ENCODE results near the gene NDE1. TPM values are rescaled to one million over a fixed set of nuclear protein-coding genes. Genes with fewer than 3 reads are reported as not detected.
"Not testable (repeated sequence)": the region's sequence is repeated elsewhere in the genome, so short reads cannot be mapped to it uniquely, and the experiment has no call there.

The NDE1 gene
- total RNA-seq, 2 donors from 2014 or later, result 38.5 to 50.3 TPM

DNA sequence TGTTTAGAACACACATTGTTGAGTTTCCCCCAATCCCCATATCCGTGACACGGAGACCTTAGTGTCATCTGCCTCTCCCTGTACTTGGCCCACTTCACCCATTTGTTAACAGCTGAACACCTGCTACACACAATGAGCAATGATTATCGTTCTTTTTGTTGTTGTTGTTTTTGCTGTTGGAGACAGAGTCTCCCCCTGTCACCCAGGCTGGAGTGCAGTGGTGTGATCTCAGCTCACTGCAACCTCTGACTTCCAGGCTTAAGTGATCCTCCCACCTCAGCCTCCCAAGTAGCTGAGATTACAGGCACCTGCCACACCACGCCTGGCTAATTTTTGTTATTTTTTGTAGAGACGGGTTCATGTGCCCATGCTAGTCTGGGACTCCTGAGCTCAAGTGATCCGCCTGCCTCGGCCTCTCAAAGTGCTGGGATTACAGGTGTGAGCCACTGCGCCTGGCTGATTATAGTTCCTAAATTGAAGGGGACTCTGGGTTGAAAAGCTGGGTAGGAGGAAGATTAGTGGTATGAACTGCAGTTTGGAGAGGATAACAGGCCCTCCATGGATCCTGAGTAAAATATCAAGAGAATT, 21.6 kb downstream of the NDE1 start:
- Histone ChIP-seq H3K4me3 (no peak overlapping the region), H3K4me1 (no peaks in the 10 kb centered on the region), H3K27ac (peak overlapping the region; percentile 71), H3K27me3 (no peaks in the 10 kb centered on the region), H3K9ac (ENCODE audit: low read depth in 2 of 2, low read length in 2 of 2) (no peak overlapping the region), H3K9me3 (no peaks in the 10 kb centered on the region), H3K36me3 (no peaks in the 10 kb centered on the region)
- TF ChIP-seq, protein P1, sequence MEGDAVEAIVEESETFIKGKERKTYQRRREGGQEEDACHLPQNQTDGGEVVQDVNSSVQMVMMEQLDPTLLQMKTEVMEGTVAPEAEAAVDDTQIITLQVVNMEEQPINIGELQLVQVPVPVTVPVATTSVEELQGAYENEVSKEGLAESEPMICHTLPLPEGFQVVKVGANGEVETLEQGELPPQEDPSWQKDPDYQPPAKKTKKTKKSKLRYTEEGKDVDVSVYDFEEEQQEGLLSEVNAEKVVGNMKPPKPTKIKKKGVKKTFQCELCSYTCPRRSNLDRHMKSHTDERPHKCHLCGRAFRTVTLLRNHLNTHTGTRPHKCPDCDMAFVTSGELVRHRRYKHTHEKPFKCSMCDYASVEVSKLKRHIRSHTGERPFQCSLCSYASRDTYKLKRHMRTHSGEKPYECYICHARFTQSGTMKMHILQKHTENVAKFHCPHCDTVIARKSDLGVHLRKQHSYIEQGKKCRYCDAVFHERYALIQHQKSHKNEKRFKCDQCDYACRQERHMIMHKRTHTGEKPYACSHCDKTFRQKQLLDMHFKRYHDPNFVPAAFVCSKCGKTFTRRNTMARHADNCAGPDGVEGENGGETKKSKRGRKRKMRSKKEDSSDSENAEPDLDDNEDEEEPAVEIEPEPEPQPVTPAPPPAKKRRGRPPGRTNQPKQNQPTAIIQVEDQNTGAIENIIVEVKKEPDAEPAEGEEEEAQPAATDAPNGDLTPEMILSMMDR (IDR thresholded peaks at IDR 0.05), result no peak
- intact Hi-C loops (cut with DNase I), result no loop called here
- DNase-seq, result no peak

DNA sequence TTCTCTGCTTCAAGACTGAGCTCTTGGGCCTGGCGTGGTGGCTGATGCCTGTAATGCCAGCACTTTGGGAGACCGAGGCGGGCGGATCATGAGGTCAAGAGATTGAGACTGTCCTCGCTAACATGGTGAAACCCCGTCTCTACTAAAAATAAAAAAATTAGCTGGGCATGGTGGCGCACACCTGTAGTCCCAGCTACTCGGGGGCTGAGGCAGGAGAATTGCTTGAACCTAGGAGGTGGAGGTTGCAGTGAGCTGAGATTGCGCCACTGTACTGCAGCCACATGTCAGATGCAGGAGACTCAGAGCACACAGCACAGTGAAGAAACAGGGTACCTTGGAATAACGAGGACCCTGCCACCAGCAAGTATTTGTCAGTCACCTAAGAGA, 22.1 kb downstream of the NDE1 start:
- intact Hi-C loops (cut with DNase I); DNase-seq; H3K4me3 ChIP-seq; H3K27me3 ChIP-seq; H3K4me1 ChIP-seq; H3K36me3 ChIP-seq; H3K9me3 ChIP-seq: not testable (repeated sequence)
- peak overlapping the region in 1 of 2 donors; percentile 68 for H3K9ac ChIP-seq (ENCODE audit: low read depth in 2 of 2, low read length in 2 of 2)
- peak overlapping the region; percentile 71 for H3K27ac ChIP-seq

DNA sequence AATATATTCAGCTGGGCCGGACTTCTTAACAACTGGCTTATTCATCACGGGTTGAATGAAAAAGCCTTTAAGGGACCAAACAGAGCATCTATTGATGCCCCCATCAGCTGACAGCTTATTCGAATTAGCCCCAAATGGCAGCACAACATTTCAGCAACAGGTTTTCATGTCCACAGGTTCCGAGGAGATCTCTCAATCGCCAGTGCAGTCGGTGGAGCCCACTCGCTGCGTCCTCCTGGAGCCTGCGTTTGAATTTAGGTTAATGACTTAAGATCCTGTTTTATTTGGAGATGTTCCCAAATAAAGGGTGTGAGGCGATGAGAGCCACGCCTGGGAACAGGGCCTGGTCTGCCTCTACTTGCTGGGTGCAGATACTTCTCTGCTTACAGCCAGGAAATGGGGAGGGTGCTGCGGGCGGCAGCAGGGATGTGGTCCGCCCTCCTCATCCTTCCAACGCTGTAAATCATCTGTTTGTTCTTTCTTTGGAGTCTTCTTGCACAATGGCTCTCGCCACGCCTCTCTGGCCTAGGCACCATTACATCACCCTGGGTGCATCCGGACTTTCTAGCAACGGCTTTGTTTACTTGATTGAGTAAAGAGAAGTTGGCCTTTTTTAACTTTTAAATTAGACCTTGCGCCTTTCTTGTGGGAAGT, 22.6 kb downstream of the NDE1 start:
- Histone ChIP-seq H3K9me3 (no peaks in the 10 kb centered on the region), H3K27me3 (no peaks in the 10 kb centered on the region), H3K27ac (peak overlapping the region; percentile 71), H3K36me3 (no peaks in the 10 kb centered on the region), H3K4me1 (no peaks in the 10 kb centered on the region), H3K9ac (ENCODE audit: low read depth in 2 of 2, low read length in 2 of 2) (peak overlapping the region in 1 of 2 donors; percentile 68), H3K4me3 (no peak overlapping the region)
- TF ChIP-seq, protein P1 (IDR thresholded peaks at IDR 0.05), result no peak
- DNase-seq, result peak; percentile 86
- intact Hi-C loops (cut with DNase I), result no loop called here

DNA sequence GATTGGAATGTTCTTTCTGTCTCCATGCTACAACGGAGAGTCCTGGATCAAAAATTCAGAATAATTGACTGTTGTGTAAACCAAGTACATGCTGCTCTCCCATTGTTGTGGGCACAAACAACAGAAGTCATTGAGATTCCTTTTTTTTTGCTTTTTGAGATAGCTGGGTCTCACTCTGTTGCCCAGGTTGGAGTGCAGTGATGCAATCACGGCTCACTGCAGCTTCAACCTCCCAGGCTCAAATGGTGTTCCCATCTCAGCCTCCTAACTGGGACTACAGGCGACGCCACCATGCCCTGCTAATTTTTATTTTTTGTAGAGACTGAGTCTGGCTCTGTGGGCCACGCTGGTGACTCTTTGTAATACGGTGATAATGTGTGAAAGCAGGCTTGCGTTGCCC, 24.5 kb downstream of the NDE1 start:
- Histone ChIP-seq H3K27me3 (no peaks in the 10 kb centered on the region), H3K4me3 (no peak overlapping the region), H3K9ac (ENCODE audit: low read depth in 2 of 2, low read length in 2 of 2) (no peak overlapping the region), H3K4me1 (no peaks in the 10 kb centered on the region), H3K9me3 (no peaks in the 10 kb centered on the region), H3K27ac (no peak overlapping the region), H3K36me3 (no peaks in the 10 kb centered on the region)
- no peak for DNase-seq
- TF ChIP-seq, protein P1 (IDR thresholded peaks at IDR 0.05), result no peak
- intact Hi-C loops (cut with DNase I), result no loop called here

DNA sequence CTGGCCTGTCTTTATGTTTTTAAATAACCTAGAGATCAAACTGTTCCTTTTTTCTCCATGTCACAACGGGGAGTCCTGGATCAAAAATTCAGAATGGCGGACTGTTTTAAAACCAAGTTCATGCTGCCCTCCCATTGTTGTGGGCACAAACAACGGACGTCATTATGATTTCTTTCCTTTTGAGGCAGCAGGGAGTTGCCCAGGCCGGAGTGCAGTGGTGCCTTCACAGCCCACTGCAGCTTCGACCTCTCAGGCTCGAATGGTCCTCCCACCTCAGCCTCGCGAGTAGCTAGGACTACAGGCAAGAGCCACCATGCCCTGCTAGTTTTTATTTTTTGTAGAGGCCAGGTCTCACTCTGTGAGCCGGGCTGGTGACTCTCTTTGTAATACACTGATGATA, 26.5 kb downstream of the NDE1 start:
- TF ChIP-seq, protein P1 (IDR thresholded peaks at IDR 0.05), result no peak
- H3K27me3 ChIP-seq, result no peaks in the 10 kb centered on the region
- no peak for DNase-seq
- H3K9ac ChIP-seq (ENCODE audit: low read depth in 2 of 2, low read length in 2 of 2), result no peak overlapping the region
- no peaks in the 10 kb centered on the region for H3K36me3 ChIP-seq
- H3K4me1 ChIP-seq, result no peaks in the 10 kb centered on the region
- H3K9me3 ChIP-seq, result no peaks in the 10 kb centered on the region
- no peak overlapping the region for H3K4me3 ChIP-seq
- H3K27ac ChIP-seq, result no peak overlapping the region
- intact Hi-C loops (cut with DNase I), result no loop called here

DNA sequence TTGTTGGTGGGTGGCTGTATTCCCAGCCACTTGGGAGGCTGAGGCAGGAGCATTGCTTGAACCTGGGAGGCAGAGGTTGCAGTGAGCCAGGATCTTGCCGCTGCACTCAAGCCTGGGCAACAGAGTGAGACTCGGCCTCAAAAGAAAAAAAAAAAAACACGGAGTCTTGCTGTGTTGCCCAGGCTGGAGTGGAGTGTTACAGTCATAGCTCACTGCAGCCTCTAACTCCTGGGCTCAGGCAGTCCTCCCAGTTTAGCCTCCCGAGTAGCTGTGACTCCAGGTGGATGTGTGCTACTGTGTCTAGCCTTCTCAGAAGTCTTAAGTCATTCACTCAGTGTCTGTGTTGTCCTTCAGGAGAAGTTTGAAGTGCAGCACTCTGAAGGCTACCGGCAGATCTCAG, 27.4 kb downstream of the NDE1 start:
- intact Hi-C loops (cut with DNase I), result no loop called here
- TF ChIP-seq, protein P1 (IDR thresholded peaks at IDR 0.05), result no peak
- no peaks in the 10 kb centered on the region for H3K36me3 ChIP-seq

More for the DNA sequence above, 27.4 kb downstream of the NDE1 start:
- H3K4me3 ChIP-seq, result no peak overlapping the region
- H3K4me1 ChIP-seq, result no peaks in the 10 kb centered on the region
- no peak for DNase-seq
- H3K9ac ChIP-seq (ENCODE audit: low read depth in 2 of 2, low read length in 2 of 2), result no peak overlapping the region
- H3K27me3 ChIP-seq, result no peaks in the 10 kb centered on the region
- H3K27ac ChIP-seq, result no peak overlapping the region
- H3K9me3 ChIP-seq, result no peaks in the 10 kb centered on the region
